SH-SY5Y (cell line): ENCODE results near the gene PKP4.

Experiments
- GATA2 ChIP-seq: IDR thresholded peaks from 2 replicates; pipeline ENCODE4 v1.6.1; 2011; ENCODE audit warnings: mild to moderate bottlenecking, low read depth, low read length
- GATA3 ChIP-seq: IDR thresholded peaks from 2 replicates; pipeline ENCODE4 v1.6.1; 2011; ENCODE audit warnings: low read depth, mild to moderate bottlenecking, low read length, moderate library complexity

The PKP4 gene

GRCh38 chr2:158712791-158713522 lies 256.2 kb downstream of the PKP4 start:
- TF ChIP-seq GATA3 (no peak), GATA2 (no peak)

DNA sequence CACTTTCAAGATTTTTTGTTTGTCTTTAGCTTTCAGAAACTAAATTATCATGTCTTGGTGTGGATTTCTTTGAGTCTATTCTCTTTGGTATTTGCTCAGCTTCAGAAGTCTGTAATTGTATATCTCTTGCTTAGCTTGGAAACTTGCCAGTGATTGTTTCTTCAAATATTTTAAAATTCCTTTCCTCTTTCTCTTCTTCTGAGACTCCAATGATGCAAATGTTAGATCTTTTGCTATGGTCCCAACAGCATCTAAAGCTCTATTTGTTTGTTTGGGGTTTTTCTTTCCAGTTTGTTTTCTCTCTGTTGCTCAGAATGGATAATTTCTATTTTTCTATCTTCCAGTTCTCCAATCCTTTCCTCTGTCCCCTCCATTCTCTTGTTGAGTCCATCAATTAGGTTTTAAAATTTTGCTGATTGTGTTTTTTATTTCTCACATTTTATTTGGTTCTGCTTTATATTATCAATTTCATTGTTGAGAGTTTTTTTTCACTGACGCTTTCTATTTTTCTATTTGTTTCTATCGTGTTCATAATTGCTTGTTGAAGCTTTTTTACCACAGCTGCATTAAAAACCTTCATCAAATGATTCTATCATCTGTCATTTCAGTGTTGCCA lies 256.9 kb downstream of the PKP4 start:
- TF ChIP-seq GATA3 (no peak), GATA2 (no peak)

DNA sequence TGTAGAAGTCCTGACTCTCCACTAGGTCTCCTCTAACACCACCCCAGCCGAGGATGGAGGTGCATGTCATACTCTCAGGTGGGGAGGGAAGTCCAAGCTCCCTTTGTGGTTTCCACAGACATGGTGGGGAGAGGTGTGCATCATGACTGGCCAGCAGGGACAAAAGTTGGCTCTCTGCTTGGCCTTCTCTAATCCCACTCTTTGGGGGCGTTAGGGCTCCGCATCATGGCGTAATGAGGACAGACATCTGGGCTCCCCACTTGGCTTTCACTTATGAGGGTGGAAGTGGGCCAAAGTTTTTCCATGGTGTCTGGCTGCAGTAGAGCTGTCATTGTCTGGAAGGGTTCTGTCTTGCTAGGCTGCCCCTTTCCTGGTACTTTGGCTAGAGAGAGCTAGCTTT lies 257.7 kb downstream of the PKP4 start:
- TF ChIP-seq GATA2 (no peak), GATA3 (no peak)

- TF ChIP-seq GATA2 (no peak), GATA3 (no peak)
Measured at GRCh38 chr2:158715357-158715756, 258.6 kb downstream of the PKP4 start.

DNA sequence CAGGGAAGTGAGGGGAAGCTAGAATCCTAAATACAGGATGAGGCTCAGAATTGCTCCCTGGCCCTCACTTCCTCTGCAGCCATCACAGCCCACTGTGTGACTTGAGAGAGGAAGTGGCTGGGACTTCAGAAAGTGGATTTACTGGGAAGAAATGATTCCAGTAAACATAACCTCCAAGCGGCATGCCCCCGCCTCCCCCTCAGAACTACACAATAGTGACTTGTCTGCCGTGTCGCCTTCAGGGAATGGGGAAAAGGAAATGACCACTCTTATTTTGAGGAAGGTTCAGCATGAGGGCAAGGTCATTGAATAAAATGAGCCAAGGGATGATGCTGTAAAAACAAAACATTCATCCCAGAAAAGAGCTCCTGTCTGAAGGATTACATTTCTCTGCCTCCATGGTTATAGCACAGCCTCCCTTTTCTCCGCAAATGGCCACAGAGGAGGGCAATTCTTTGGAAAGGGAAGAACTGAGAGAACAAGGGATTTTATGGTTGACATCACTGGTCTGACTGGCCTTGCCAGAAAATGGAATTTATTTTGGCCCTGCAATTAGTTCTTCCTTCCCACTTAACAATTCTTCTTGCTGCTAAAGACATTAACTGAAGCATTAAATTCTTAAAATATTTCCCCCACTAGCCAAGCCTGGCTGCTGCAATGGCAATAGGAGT lies 259.5 kb downstream of the PKP4 start:
- TF ChIP-seq GATA3 (no peak), GATA2 (no peak)

- TF ChIP-seq GATA3 (no peak), GATA2 (no peak)
Measured at GRCh38 chr2:158716921-158717320, 260.2 kb downstream of the PKP4 start.

DNA sequence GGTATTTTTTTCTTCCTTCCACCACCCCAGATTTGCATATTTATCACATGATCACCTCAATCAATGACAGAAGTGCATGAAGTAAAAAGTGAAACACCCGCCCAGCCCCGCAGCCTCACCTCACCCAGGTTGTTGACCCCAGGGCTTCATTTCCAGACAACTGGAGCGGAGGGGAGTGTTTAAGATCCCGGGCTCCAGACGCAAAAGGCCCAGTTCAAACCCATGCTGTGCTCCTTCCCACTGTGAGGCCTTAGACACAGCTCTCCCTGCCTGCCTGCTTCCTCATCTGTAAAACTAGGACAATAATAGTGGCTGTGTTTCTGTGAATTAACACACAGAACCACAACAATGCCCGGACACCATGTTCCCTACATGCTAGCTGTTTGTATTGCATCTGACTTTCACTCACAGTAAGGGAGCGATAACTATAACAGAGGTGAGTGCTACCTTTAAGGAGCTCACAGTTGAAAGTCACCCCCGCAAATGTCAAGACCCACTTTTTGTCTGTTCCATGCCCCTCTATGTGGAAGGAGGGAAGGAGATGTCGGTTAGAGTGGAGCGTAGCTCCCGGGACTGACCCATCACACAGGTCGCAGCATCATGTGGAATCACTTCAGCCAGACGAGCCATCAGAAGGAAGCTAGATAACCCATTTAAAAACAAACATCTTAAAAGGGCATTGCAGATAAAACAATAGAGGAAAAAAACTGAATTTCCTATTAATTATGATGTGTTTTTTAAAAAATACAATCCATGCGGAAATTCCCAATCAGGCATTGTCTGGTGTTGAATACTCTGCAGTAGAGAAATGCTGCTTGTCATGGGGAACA lies 260.8 kb downstream of the PKP4 start:
- TF ChIP-seq GATA3 = no peak
- TF ChIP-seq GATA2 = no peak

- TF ChIP-seq GATA3 = no peak
Measured at GRCh38 chr2:158718196-158718585, 261.4 kb downstream of the PKP4 start.

DNA sequence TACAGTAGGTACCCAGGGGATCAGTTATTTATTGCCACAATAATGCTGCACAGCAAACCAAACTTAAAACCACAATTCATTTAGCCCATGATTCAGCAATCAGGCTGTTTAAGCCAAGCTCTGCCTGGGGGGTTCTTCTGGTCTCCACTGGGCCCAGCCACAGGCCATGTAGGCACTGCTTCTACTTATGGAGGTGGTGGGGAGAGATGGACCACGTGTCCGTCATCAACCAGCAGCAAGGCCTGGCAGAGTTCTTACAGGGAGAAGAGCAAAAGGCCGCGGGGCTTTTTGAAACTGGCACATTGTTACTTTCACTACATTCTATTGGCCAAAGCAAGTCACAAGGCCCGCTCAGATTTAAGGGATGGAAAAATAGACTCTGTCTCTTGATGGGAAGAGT lies 262.1 kb downstream of the PKP4 start:
- TF ChIP-seq GATA2 (no peak), GATA3 (no peak)

DNA sequence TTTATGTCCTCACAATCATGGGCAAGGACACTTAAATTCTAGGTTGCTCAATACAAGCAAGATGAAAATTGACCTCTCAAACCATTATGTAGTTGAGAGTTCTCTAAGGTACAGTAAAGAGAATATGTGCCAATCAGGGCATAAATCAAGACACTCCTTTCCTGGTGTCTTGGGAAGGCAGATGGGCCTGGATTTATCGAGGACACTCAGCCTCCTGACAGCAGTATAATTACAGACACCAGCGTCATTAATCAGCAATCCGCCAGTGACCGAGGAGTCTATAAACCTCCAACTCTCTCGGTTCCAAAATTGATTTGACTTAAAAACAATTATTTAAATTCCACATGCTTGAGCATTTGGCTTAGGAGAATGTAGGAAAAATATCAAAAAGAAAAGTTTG lies 262.7 kb downstream of the PKP4 start:
- no peak for TF ChIP-seq GATA3
- TF ChIP-seq GATA2 = no peak

- TF ChIP-seq GATA3 = no peak
- no peak for TF ChIP-seq GATA2
Measured at GRCh38 chr2:158722266-158723105, 265.7 kb downstream of the PKP4 start.

- no peak for TF ChIP-seq GATA2
- TF ChIP-seq GATA3 = no peak
Measured at GRCh38 chr2:158723181-158723838, 266.6 kb downstream of the PKP4 start.
